Mesothelial cell of epicardium (in vitro differentiated cells): ENCODE measurements around the gene PHYHD1. TPM values are rescaled to one million over a fixed set of nuclear protein-coding genes. Genes with fewer than 3 reads are reported as not detected.

Experiments used
- DNase-seq, 2 experiments: peaks; one replicate each; pipeline ENCODE4 v3.0.0; 2021; ENCODE audit warnings: low spot score in 2 of 2; ENCODE audit not compliant: unreplicated experiment in 2 of 2
- H3K27ac Mint-ChIP-seq: 2 replicates; pipeline ENCODE4 v1.8.0; 2021; ENCODE audit warnings: mixed read lengths
- H3K27me3 Mint-ChIP-seq: 2 replicates; pipeline ENCODE4 v1.8.0; 2021; ENCODE audit warnings: low read depth, mixed read lengths
- H3K36me3 Mint-ChIP-seq: 2 replicates; pipeline ENCODE4 v1.8.0; 2021; ENCODE audit warnings: mixed read lengths
- H3K4me1 Mint-ChIP-seq: 2 replicates; pipeline ENCODE4 v1.8.0; 2021; ENCODE audit warnings: mixed read lengths
- H3K4me3 Mint-ChIP-seq: 2 replicates; pipeline ENCODE4 v1.8.0; 2021; ENCODE audit warnings: mild to moderate bottlenecking, moderate library complexity, mixed read lengths
- H3K9me3 Mint-ChIP-seq: 2 replicates; pipeline ENCODE4 v1.8.0; 2021; ENCODE audit warnings: mixed read lengths
- total RNA-seq: library from RNA; stranded (reverse); gene quantifications from 3 replicates; pipeline ENCODE4 v1.2.1, GENCODE V29; 2021
- TF ChIP-seq, protein P1 (sequence below): fragments of 200-600 bp; sonication (generic); IDR thresholded peaks from one replicate; pipeline ENCODE4 v1.5.0; 2021; ENCODE audit warnings: antibody characterized with exemption; ENCODE audit not compliant: unreplicated experiment

The PHYHD1 gene
- total RNA-seq, 1 donor from 2014 or later = 24.3 TPM

DNA sequence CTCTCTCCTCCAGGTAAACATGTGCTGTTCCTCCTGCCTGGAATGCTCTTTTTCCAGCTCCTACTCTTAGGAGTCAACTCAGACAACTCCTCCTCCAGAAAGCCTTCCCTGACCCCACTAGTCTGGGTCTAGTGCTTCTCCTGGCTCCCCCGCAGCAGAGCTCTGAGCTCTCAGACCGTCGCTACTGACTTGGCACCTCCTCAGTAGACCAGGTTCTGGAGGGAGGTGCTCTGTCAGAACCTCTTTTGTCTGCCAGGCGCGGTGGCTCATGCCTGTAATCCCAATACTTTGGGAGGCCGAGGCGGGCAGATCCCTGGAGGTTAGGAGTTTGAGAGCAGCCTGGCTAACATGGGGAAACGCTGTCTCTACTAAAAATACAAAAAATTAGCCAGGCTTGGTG is 35.4 kb upstream of the PHYHD1 start:
- H3K9me3 Mint-ChIP-seq = no peaks in the 10 kb centered on the region
- H3K27ac Mint-ChIP-seq = no peak overlapping the region
- peaks cover 14% of the 10 kb centered on the region for H3K4me1 Mint-ChIP-seq
- H3K4me3 Mint-ChIP-seq = no peak overlapping the region
- H3K27me3 Mint-ChIP-seq = no peaks in the 10 kb centered on the region
- peaks cover 11% of the 10 kb centered on the region for H3K36me3 Mint-ChIP-seq
- no peak for DNase-seq
- TF ChIP-seq, protein P1, sequence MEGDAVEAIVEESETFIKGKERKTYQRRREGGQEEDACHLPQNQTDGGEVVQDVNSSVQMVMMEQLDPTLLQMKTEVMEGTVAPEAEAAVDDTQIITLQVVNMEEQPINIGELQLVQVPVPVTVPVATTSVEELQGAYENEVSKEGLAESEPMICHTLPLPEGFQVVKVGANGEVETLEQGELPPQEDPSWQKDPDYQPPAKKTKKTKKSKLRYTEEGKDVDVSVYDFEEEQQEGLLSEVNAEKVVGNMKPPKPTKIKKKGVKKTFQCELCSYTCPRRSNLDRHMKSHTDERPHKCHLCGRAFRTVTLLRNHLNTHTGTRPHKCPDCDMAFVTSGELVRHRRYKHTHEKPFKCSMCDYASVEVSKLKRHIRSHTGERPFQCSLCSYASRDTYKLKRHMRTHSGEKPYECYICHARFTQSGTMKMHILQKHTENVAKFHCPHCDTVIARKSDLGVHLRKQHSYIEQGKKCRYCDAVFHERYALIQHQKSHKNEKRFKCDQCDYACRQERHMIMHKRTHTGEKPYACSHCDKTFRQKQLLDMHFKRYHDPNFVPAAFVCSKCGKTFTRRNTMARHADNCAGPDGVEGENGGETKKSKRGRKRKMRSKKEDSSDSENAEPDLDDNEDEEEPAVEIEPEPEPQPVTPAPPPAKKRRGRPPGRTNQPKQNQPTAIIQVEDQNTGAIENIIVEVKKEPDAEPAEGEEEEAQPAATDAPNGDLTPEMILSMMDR = no peak

DNA sequence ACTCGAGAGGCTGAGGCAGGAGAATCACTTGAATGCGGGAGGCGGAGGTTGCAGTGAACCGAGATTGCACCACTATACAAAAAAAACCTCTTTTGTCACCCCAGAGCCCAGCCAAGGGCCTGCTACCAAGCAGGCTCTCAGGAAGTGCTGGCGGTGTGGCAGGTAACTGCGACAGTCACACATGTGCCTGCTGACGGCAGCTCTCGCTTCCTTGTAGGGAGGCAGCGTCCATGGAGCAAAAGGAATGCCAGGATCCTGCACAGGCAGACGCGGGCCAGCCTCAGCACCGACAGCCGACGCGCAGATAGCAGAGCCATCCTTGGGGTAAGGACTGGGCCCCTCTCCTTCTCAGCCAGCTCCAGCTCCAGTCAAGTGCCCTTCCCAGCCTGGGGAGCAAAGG is 35.0 kb upstream of the PHYHD1 start:
- no peak overlapping the region for H3K4me3 Mint-ChIP-seq

DNA sequence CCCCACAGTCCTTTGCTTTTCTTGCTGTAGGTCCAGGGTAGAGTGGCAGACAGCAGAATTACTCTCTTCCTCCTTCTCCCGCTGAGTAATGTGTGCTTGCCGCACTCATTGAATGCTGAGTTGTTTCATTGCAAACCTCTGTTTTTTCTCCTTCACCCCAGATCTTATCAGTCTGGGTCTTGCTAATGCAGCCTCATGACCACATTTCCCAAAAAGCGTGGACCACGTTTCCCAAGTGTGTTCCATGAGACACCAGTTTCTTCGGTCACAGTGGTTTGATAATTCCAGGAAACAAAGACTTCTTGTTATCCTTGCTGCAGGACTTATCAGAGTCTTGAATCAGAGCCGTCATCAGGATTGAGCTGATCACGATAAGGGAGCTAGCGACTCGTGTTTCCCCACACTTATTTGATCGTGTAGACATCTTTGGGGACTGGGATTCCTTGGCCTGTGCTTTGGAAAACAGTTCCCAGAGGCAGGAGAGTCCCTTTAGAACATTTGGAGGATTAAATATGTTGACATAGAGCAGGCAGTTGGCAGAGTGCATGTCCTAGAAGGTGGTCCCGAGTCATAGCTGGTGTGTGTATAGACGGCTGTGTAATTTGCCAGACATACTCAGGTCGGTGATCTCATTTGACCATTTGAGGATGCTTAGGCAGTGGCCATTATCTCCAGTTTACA is 34.4 kb upstream of the PHYHD1 start:
- H3K27ac Mint-ChIP-seq = no peak overlapping the region
- TF ChIP-seq, protein P1 = no peak
- H3K4me3 Mint-ChIP-seq = no peak overlapping the region
- H3K4me1 Mint-ChIP-seq = peaks cover 10% of the 10 kb centered on the region
- H3K27me3 Mint-ChIP-seq = no peaks in the 10 kb centered on the region
- no peak for DNase-seq
- H3K36me3 Mint-ChIP-seq = peaks cover 13% of the 10 kb centered on the region
- no peaks in the 10 kb centered on the region for H3K9me3 Mint-ChIP-seq

More for the DNA sequence above, 35.0 kb upstream of the PHYHD1 start:
- TF ChIP-seq, protein P1 = no peak
- H3K27ac Mint-ChIP-seq = no peak overlapping the region
- H3K9me3 Mint-ChIP-seq = no peaks in the 10 kb centered on the region
- H3K27me3 Mint-ChIP-seq = no peaks in the 10 kb centered on the region
- peaks cover 12% of the 10 kb centered on the region for H3K4me1 Mint-ChIP-seq
- peaks cover 13% of the 10 kb centered on the region for H3K36me3 Mint-ChIP-seq
- no peak for DNase-seq

DNA sequence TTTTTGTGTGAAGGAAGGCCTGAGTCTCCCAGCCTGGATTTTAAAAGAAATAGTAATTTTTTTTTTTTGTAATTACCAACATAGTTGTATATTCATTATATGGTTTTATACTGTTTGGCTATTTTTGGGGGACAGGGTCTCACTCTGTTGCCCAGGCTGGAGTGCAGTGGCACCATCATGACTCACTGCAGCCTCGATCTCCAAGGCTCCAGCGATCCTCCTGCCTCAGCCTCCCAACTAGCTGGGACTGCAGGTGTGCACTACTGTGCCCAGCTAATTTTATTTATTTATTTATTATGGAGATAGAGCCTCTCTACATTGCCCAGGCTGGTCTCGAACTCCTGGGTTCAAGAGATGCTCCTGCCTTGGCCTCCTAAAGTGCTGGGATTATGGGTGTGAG is 33.7 kb upstream of the PHYHD1 start:
- no peak for DNase-seq
- Mint-ChIP-seq H3K27me3 (no peaks in the 10 kb centered on the region), H3K4me1 (peaks cover 9% of the 10 kb centered on the region), H3K27ac (no peak overlapping the region), H3K36me3 (peaks cover 13% of the 10 kb centered on the region), H3K9me3 (no peaks in the 10 kb centered on the region), H3K4me3 (no peak overlapping the region)
- TF ChIP-seq, protein P1 = no peak

GRCh38 chr9:128887914-128888350 is 32.9 kb upstream of the PHYHD1 start:
- H3K9me3 Mint-ChIP-seq = no peaks in the 10 kb centered on the region
- H3K36me3 Mint-ChIP-seq = peaks cover 13% of the 10 kb centered on the region
- TF ChIP-seq, protein P1 = no peak
- H3K27me3 Mint-ChIP-seq = no peaks in the 10 kb centered on the region
- no peak for DNase-seq
- H3K4me3 Mint-ChIP-seq = no peak overlapping the region
- H3K4me1 Mint-ChIP-seq = peaks cover 6% of the 10 kb centered on the region
- H3K27ac Mint-ChIP-seq = no peak overlapping the region
